ENCODE measurements around the gene DMKN. TPM values are rescaled to one million over a fixed set of nuclear protein-coding genes. Genes with fewer than 3 reads are reported as not detected.

The DMKN gene
- total and polyA plus RNA-seq, 9 of the 15 experiments (the other 6 are each of a cell fraction or from before 2014, with no cell fraction given) = 0.36 to 0.53 TPM; not detected in 7

DNA sequence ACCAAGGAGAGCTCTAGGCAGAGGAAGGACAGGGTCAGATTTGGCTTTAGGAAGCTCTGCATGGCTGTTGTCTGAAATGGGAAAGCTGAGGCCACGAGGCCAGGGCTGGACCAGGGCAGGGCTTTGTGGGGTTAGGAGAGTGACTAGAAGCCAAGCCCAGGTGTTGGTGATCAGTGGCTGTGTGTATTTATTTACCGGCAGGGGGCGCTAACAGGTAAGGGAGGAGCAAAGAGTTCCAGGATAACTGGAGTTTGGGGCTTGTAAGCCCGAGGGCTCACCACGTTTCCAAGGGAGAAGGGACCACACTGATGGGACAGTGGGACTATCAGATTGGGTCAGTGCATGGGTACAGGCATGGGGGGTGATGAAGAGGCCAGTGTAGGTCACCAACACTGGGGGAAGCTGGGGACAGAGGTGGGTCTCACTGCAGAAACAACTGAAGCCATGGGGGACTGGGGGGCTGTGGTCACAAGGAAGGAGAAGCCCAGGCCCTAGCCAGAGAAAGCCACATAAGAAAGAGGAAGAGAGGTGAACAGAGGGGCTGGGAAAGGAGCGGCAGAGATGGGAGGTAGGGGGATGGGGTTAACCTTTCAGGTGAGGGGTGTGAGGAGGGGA lies 35.8 kb upstream of the DMKN start:
- Histone ChIP-seq H3K9ac (ENCODE audit: insufficient read depth in 1 of 2, low read depth in 2 of 2, low read length in 2 of 2) (no peak overlapping the region), H3K79me2 (ENCODE audit: control insufficient read depth, insufficient read depth, low read length) (peaks cover 26% of the 10 kb centered on the region), H3K9me3 (replicated peaks; ENCODE audit: control insufficient read depth, insufficient read depth, low read depth, low read length) (no peaks in the 10 kb centered on the region; the same call in 1 of the 2 replicates), H3K4me1 (replicated peaks in 1 of 2; ENCODE audit: control insufficient read depth in 2 of 2, insufficient read depth in 2 of 2, low read length in 2 of 2) (peaks cover 14 to 50% of the 10 kb centered on the region in 2 experiments; a peak in 4 of 5 replicates), H4K20me1 (replicated peaks; ENCODE audit: control insufficient read depth, insufficient read depth, low read length) (peaks cover 9% of the 10 kb centered on the region), H2AFZ (ENCODE audit: low read depth, low read length) (no peak overlapping the region), H3K27ac (ENCODE audit: extremely low read depth, low read depth, low read length) (no peak overlapping the region), H3K4me2 (ENCODE audit: insufficient read depth, low read length) (no peak overlapping the region), H3K36me3 (ENCODE audit: control insufficient read depth, insufficient read depth, low read length) (peaks cover 32% of the 10 kb centered on the region; the same call in 2 of the 3 replicates), H3K4me3 (no peak overlapping the region), H3K9me1 (ENCODE audit: control insufficient read depth, insufficient read depth, low read length) (peaks cover 6% of the 10 kb centered on the region), H3K27me3 (ENCODE audit: control insufficient read depth in 2 of 2, insufficient read depth in 2 of 2, low read length in 2 of 2) (no peaks in the 10 kb centered on the region; a peak in 2 of 5 replicates)
- ChIA-PET CTCF (ENCODE audit: low intra/inter-chr PET ratio) (interaction anchor here (0.6 to 3.6 kb wide), 4 partner anchors 52 to 381 kb away, joined by 3 to 25 read pairs (median 5); partner anchors contain the start of gene KMT2B), POLR2A (no interaction called here)
- ATAC-seq = peak; percentile 60
- intact Hi-C loops (cut with micrococcal nuclease) (no loop called here), in situ Hi-C loops (cut with MboI) (no loop called here)
- FAIRE-seq = peak; percentile 96
- peak; percentile 65 to 84 (median 74) for DNase-seq (ENCODE audit: extremely low read depth in 1 of 4, low spot score in 3 of 4)
- no TSS peak for BruUV-seq (replicated peaks)
- 2% methylated on average over 5 of the region's 6 CpGs for WGBS (ENCODE audit: insufficient coverage, low coverage, missing lambda C conversion rate)
- TF ChIP-seq EWSR1 (IDR thresholded peaks at IDR 0.05; ENCODE audit: borderline replicate concordance, low read depth, partially characterized antibody) (no peak), SAFB2 (IDR thresholded peaks at IDR 0.05; ENCODE audit: borderline replicate concordance, low read depth, low read length, severe bottlenecking) (no peak)
- TF ChIP-seq, protein P1, sequence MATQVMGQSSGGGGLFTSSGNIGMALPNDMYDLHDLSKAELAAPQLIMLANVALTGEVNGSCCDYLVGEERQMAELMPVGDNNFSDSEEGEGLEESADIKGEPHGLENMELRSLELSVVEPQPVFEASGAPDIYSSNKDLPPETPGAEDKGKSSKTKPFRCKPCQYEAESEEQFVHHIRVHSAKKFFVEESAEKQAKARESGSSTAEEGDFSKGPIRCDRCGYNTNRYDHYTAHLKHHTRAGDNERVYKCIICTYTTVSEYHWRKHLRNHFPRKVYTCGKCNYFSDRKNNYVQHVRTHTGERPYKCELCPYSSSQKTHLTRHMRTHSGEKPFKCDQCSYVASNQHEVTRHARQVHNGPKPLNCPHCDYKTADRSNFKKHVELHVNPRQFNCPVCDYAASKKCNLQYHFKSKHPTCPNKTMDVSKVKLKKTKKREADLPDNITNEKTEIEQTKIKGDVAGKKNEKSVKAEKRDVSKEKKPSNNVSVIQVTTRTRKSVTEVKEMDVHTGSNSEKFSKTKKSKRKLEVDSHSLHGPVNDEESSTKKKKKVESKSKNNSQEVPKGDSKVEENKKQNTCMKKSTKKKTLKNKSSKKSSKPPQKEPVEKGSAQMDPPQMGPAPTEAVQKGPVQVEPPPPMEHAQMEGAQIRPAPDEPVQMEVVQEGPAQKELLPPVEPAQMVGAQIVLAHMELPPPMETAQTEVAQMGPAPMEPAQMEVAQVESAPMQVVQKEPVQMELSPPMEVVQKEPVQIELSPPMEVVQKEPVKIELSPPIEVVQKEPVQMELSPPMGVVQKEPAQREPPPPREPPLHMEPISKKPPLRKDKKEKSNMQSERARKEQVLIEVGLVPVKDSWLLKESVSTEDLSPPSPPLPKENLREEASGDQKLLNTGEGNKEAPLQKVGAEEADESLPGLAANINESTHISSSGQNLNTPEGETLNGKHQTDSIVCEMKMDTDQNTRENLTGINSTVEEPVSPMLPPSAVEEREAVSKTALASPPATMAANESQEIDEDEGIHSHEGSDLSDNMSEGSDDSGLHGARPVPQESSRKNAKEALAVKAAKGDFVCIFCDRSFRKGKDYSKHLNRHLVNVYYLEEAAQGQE (IDR thresholded peaks at IDR 0.05; ENCODE audit: borderline replicate concordance) = peak; percentile 53; the same call in 1 of the 2 replicates
- TF ChIP-seq, protein P1 (CRISPR knock-in tag; IDR thresholded peaks at IDR 0.05; ENCODE audit: low read depth) = no peak
